H1 (cell line): Measurements from ENCODE around the gene HABP4. TPM values are rescaled to one million over a fixed set of nuclear protein-coding genes. Genes with fewer than 3 reads are reported as not detected.

Experiments used
- CTCF ChIA-PET: fragments of 300-600 bp; sonication (Branson Sonifier 250); formaldehyde crosslinking; loops from one replicate; lab custom pipeline; 2021; ENCODE audit not compliant: partially characterized antibody; lab: Charles Lee
- POLR2A ChIA-PET: fragments of 300-600 bp; sonication (Branson Sonifier 250); formaldehyde crosslinking; loops from one replicate; lab custom pipeline; 2021; ENCODE audit warnings: inconsistent platforms; ENCODE audit not compliant: partially characterized antibody; lab: Charles Lee
- DNase-seq, 2 experiments: peaks; one replicate each; pipeline versions ENCODE4 v3.0.0 to v3.0.0-alpha.2; 2010 to 2022; ENCODE audit warnings: low spot score in 2 of 2, low read depth in 1 of 2, mixed read lengths in 1 of 2
- FAIRE-seq: peaks from 2 replicates; lab custom pipeline; 2011; peaks lifted over from hg19 to GRCh38; lab: Jason Lieb, UNC
- H2AFZ ChIP-seq: 2 replicates; pipeline ENCODE4 v1.8.1; 2012; ENCODE audit warnings: low read length, inconsistent platforms
- H2AK5ac ChIP-seq: 2 replicates; pipeline ENCODE4 v1.6.1; 2013; ENCODE audit warnings: low read depth, low read length
- H2BK120ac ChIP-seq: replicated peaks from 2 replicates; pipeline ENCODE3; 2013; ENCODE audit warnings: low read depth, low read length, inconsistent platforms
- H2BK12ac ChIP-seq: 2 replicates; pipeline ENCODE4 v1.6.1; 2013; ENCODE audit warnings: low read depth, low read length
- H2BK15ac ChIP-seq: 2 replicates; pipeline ENCODE4 v1.6.1; 2013; ENCODE audit warnings: low read length
- H2BK20ac ChIP-seq: 2 replicates; pipeline ENCODE4 v1.6.1; 2013; ENCODE audit warnings: low read length
- H2BK5ac ChIP-seq: 2 replicates; pipeline ENCODE4 v1.6.1; 2013; ENCODE audit warnings: low read depth, low read length
- H3K14ac ChIP-seq: 2 replicates; pipeline ENCODE4 v1.6.1; 2013; ENCODE audit warnings: inconsistent platforms; ENCODE audit not compliant: insufficient read length
- H3K18ac ChIP-seq: 2 replicates; pipeline ENCODE4 v1.6.1; 2013; ENCODE audit warnings: low read length; ENCODE audit errors: extremely low read depth
- H3K23ac ChIP-seq: 2 replicates; pipeline ENCODE4 v1.6.1; 2013; ENCODE audit warnings: inconsistent platforms; ENCODE audit not compliant: insufficient read length
- H3K23me2 ChIP-seq: 2 replicates; pipeline ENCODE4 v1.6.1; 2013; ENCODE audit warnings: low read depth, low read length
- H3K27ac ChIP-seq: 2 replicates; pipeline ENCODE4 v1.6.1; 2011; ENCODE audit warnings: low read depth, low read length, inconsistent platforms
- H3K27me3 ChIP-seq, 4 experiments: replicated peaks in 1 of 4; 1 replicate in 1 of 4; 2 replicates in 3 of 4; pipeline versions ENCODE4 v1.6.1 to v1.8.1; 2011 to 2013; ENCODE audit warnings: low read length in 3 of 4, mild to moderate bottlenecking in 3 of 4, inconsistent platforms in 2 of 4, mixed read lengths in 2 of 4, moderate library complexity in 1 of 4; ENCODE audit not compliant: control insufficient read depth in 3 of 4, insufficient read depth in 3 of 4; ENCODE audit errors: extremely low read depth in 1 of 4
- H3K36me3 ChIP-seq, 4 experiments: 2 replicates each; pipeline versions ENCODE4 v1.6.1 to v1.8.1; 2011 to 2013; ENCODE audit warnings: mild to moderate bottlenecking in 4 of 4, low read length in 3 of 4, moderate library complexity in 2 of 4, control low read depth in 1 of 4, inconsistent platforms in 1 of 4; ENCODE audit not compliant: insufficient read depth in 4 of 4, control insufficient read depth in 2 of 4
- H3K4ac ChIP-seq: replicated peaks from 2 replicates; pipeline ENCODE3; 2013; ENCODE audit warnings: low read length, low read depth, mixed read lengths, inconsistent platforms; ENCODE audit not compliant: insufficient read length
- H3K4me1 ChIP-seq, 4 experiments: replicated peaks in 1 of 4; 1 replicate in 1 of 4; 2 replicates in 3 of 4; pipeline versions ENCODE4 v1.6.1 to v1.8.1; 2011 to 2013; ENCODE audit warnings: low read length in 3 of 4, inconsistent platforms in 2 of 4, mixed read lengths in 1 of 4; ENCODE audit not compliant: insufficient read depth in 4 of 4, control insufficient read depth in 3 of 4
- H3K4me2 ChIP-seq, 2 experiments: 2 replicates each; pipeline versions ENCODE4 v1.6.1 to v1.8.1; 2011 to 2013; ENCODE audit warnings: low read depth in 2 of 2, low read length in 2 of 2, control low read depth in 1 of 2, inconsistent platforms in 1 of 2, mild to moderate bottlenecking in 1 of 2; ENCODE audit not compliant: insufficient read depth in 1 of 2
- H3K4me3 ChIP-seq, 4 experiments: fragments of 200-600, 300-600 bp in 1 of 4; sonication (generic), shearing (Covaris generic), sonication (Bioruptor Twin) in 1 of 4; 2 replicates each; pipeline versions ENCODE4 v1.5.1 to v1.8.1; 2011 to 2016; ENCODE audit warnings: low read length in 4 of 4, low read depth in 3 of 4, control low read depth in 2 of 4, inconsistent platforms in 2 of 4, mild to moderate bottlenecking in 2 of 4, mixed read lengths in 1 of 4, moderate library complexity in 1 of 4; ENCODE audit not compliant: insufficient read depth in 2 of 4; ENCODE audit errors: extremely low read depth in 1 of 4
- H3K56ac ChIP-seq: replicated peaks from 2 replicates; pipeline ENCODE3; 2013; ENCODE audit warnings: low read depth, mild to moderate bottlenecking, mixed read lengths, low read length, inconsistent platforms; ENCODE audit not compliant: insufficient read length
- H3K79me1 ChIP-seq: 2 replicates; pipeline ENCODE4 v1.6.1; 2013; ENCODE audit warnings: low read depth, low read length, control low read depth
- H3K79me2 ChIP-seq, 2 experiments: 2 replicates each; pipeline versions ENCODE4 v1.6.1 to v1.8.1; 2012 to 2013; ENCODE audit warnings: low read length in 2 of 2, mild to moderate bottlenecking in 2 of 2, inconsistent platforms in 1 of 2; ENCODE audit not compliant: insufficient read depth in 2 of 2, control insufficient read depth in 1 of 2
- H3K9ac ChIP-seq, 4 experiments: replicated peaks in 1 of 4; 1 replicate in 1 of 4; 2 replicates in 3 of 4; pipeline versions ENCODE4 v1.6.1 to v1.8.1; 2011 to 2013; ENCODE audit warnings: low read depth in 3 of 4, low read length in 3 of 4, control low read depth in 2 of 4, mild to moderate bottlenecking in 2 of 4, moderate library complexity in 2 of 4, inconsistent platforms in 1 of 4; ENCODE audit errors: extremely low read depth in 1 of 4
- H3K9me3 ChIP-seq, 2 experiments: 2 replicates each; pipeline versions ENCODE4 v1.6.1 to v1.8.1; 2012 to 2013; ENCODE audit warnings: mild to moderate bottlenecking in 2 of 2, moderate library complexity in 2 of 2, control low read depth in 1 of 2, inconsistent platforms in 1 of 2, low read depth in 1 of 2, low read length in 1 of 2, mixed read lengths in 1 of 2; ENCODE audit not compliant: insufficient read depth in 2 of 2
- H4K20me1 ChIP-seq, 2 experiments: replicated peaks in 1 of 2; 2 replicates each; pipeline versions ENCODE3 to v1.8.1; 2011 to 2013; ENCODE audit warnings: inconsistent platforms in 2 of 2, low read length in 2 of 2, mild to moderate bottlenecking in 1 of 2; ENCODE audit not compliant: insufficient read depth in 2 of 2, control insufficient read depth in 1 of 2
- H4K5ac ChIP-seq: 2 replicates; pipeline ENCODE4 v1.6.1; 2013; ENCODE audit warnings: low read length, low read depth, mixed read lengths, inconsistent platforms; ENCODE audit not compliant: insufficient read length
- H4K8ac ChIP-seq: 2 replicates; pipeline ENCODE4 v1.8.0; 2013; ENCODE audit warnings: mild to moderate bottlenecking, moderate library complexity, low read length, inconsistent platforms; ENCODE audit not compliant: insufficient read depth; ENCODE audit errors: extremely low read depth
- H4K91ac ChIP-seq: replicated peaks from 2 replicates; pipeline ENCODE3; 2013; ENCODE audit warnings: low read length, mixed read lengths, inconsistent platforms; ENCODE audit not compliant: insufficient read length
- ASH2L ChIP-seq: fragments of 200-600, 300-600 bp; sonication (generic); IDR thresholded peaks from one replicate; pipeline ENCODE4 v1.7.1; 2017; ENCODE audit warnings: low read length
- NRF1 ChIP-seq: IDR thresholded peaks from 2 replicates; pipeline ENCODE4 v1.6.1; 2011; ENCODE audit warnings: mild to moderate bottlenecking, low read depth, low read length, improper control_type of control experiment
- POLR2A ChIP-seq, 2 experiments: IDR thresholded peaks; 1 replicate in 1 of 2; 2 replicates in 1 of 2; pipeline ENCODE4 v1.6.1; 2011; ENCODE audit warnings: low read depth in 2 of 2, low read length in 2 of 2, mild to moderate bottlenecking in 2 of 2; ENCODE audit errors: control extremely low read depth in 1 of 2
- RNF2 ChIP-seq: fragments of 200-900, 300-1000 bp; sonication (generic); IDR thresholded peaks from 2 replicates; pipeline ENCODE4 v1.7.1; 2016; ENCODE audit warnings: borderline replicate concordance, low read depth, mild to moderate bottlenecking, antibody characterized with exemption, low read length; ENCODE audit not compliant: poor library complexity, severe bottlenecking; ENCODE audit errors: missing control alignments
- SIN3A ChIP-seq, 2 experiments: IDR thresholded peaks in 1 of 2; conservative IDR thresholded peaks in 1 of 2; 2 replicates each; pipeline ENCODE4 v1.6.1; 2011 to 2012; ENCODE audit warnings: low read length in 2 of 2, improper control_type of control experiment in 1 of 2, low read depth in 1 of 2, mild to moderate bottlenecking in 1 of 2
- SP1 ChIP-seq: IDR thresholded peaks from 2 replicates; pipeline ENCODE4 v1.6.1; 2011; ENCODE audit warnings: low read depth, low read length
- whole genome bisulfite sequencing, 2 experiments: shearing (Covaris generic) in 1 of 2; methylation state at CpG; one replicate each; pipeline versions ENCODE4 v1.1.6 to v1.1.7; 2013 to 2015; ENCODE audit warnings: low lambda C conversion rate in 2 of 2, mixed read lengths in 2 of 2, inconsistent platforms in 1 of 2, low coverage in 1 of 2, missing lambda C conversion rate in 1 of 2; ENCODE audit not compliant: insufficient replicate concordance in 2 of 2, insufficient coverage in 1 of 2, insufficient read length in 1 of 2; ENCODE audit errors: extremely low coverage in 1 of 2, missing lambda C conversion rate in 1 of 2; 5-methylcytosine and 5-hydroxymethylcytosine counted together
- polyA plus RNA-seq, 7 experiments: library from polyadenylated mRNA; depleted of rRNA in 3 of 7; stranded (reverse) in 5 of 7; unstranded in 2 of 7; fragments of >200 nt in 5 of 7; fragments of 200-250 nt in 2 of 7; gene quantifications; 1 replicate in 5 of 7; 2 replicates in 1 of 7; 4 replicates in 1 of 7; pipeline versions ENCODE4 v1.2.1 to v1.2.3, GENCODE V29; 2011 to 2013; ENCODE audit warnings: missing spikeins in 2 of 7, mixed read lengths in 2 of 7
- total RNA-seq: library from RNA; stranded (reverse); fragmentation: NEBNext Ultra II Directional; extraction: Animal tissue kit (Norgen Biotek cat#: 25700); gene quantifications from 2 replicates; pipeline ENCODE4 v1.2.1, GENCODE V29; 2021

Gene HABP4
- total and polyA plus RNA-seq, 2 of the 8 experiments (the other 6 are each of a cell fraction or from before 2014, with no cell fraction given), result 3.3 to 11.2 TPM

GRCh38 chr9:96408409-96409280 is 41.3 kb upstream of the HABP4 start:
- peak overlapping the region in 1 of 2 experiments; percentile 2; a peak in 2 of 4 replicates for H3K4me2 ChIP-seq
- no peak overlapping the region for H3K23ac ChIP-seq
- no peak overlapping the region for H3K18ac ChIP-seq
- no peak overlapping the region for H2BK120ac ChIP-seq
- WGBS, 2 experiments, result 78% methylated on average over 9 of the region's 9 CpGs; no CpG with 5 or more reads in 1 of the 2 experiments
- no peak overlapping the region for H4K8ac ChIP-seq
- peaks cover 0 to 5% (median 2%) of the 10 kb centered on the region in 4 experiments; a peak in 3 of 8 replicates for H3K36me3 ChIP-seq
- no peak for TF ChIP-seq RNF2
- TF ChIP-seq SIN3A (conservative IDR thresholded peaks at IDR 0.05 in 1 of 2, IDR thresholded peaks at IDR 0.05 in 1 of 2; ENCODE audit: low read depth in 1 of 2, low read length in 2 of 2), result no peak
- TF ChIP-seq SP1, result no peak
- no peak for TF ChIP-seq POLR2A (IDR thresholded peaks at IDR 0.05; ENCODE audit: control extremely low read depth in 1 of 2, low read depth in 2 of 2, low read length in 2 of 2)
- no peak for TF ChIP-seq NRF1
- no peak for TF ChIP-seq ASH2L
- no peaks in the 10 kb centered on the region for H3K23me2 ChIP-seq
- no peak for DNase-seq
- FAIRE-seq, result no peak
- no peak overlapping the region for H3K27ac ChIP-seq
- H2BK20ac ChIP-seq, result 0 out of 2 replicates have a peak overlapping the region, but pooled peaks have one; percentile 13
- no peak overlapping the region for H2BK5ac ChIP-seq
- no peak overlapping the region for H2BK15ac ChIP-seq
- H3K9me3 ChIP-seq, result no peaks in the 10 kb centered on the region
- no peaks in the 10 kb centered on the region; the same call in 1 of the 2 replicates for H3K79me1 ChIP-seq
- ChIA-PET CTCF (interaction anchor here (1.1 kb wide), 1 partner anchor 81 kb away, joined by 3 read pairs; no protein-coding TSS in a partner anchor), POLR2A (interaction anchor here (0.7 to 1.2 kb wide), 3 partner anchors 10 to 168 kb away, joined by 3 to 4 read pairs (median 3); partner anchors contain the start of gene ZNF367)
- H3K14ac ChIP-seq, result no peak overlapping the region
- peaks cover 0 to 13% (median 7%) of the 10 kb centered on the region in 4 experiments; a peak in 5 of 7 replicates for H3K4me1 ChIP-seq
- H3K9ac ChIP-seq, result no peak overlapping the region
- H3K4ac ChIP-seq, result no peak overlapping the region
- H2AK5ac ChIP-seq, result no peak overlapping the region
- no peak overlapping the region for H2AFZ ChIP-seq
- peaks cover 2% of the 10 kb centered on the region in 2 experiments for H4K20me1 ChIP-seq
- no peak overlapping the region for H4K91ac ChIP-seq
- H3K27me3 ChIP-seq, result no peaks in the 10 kb centered on the region
- peak overlapping the region in 1 of 4 experiments; percentile 20; a peak in 1 of 8 replicates for H3K4me3 ChIP-seq
- peaks cover 0 to 69% of the 10 kb centered on the region in 2 experiments; a peak in 3 of 4 replicates for H3K79me2 ChIP-seq
- no peak overlapping the region for H3K56ac ChIP-seq
- H2BK12ac ChIP-seq, result no peak overlapping the region
- H4K5ac ChIP-seq, result peak overlapping the region; percentile 16
